Neural cell (in vitro differentiated cells): ENCODE measurements around the gene TEN1.

ENCODE experiments used
- EP300 ChIP-seq: fragments of 450-650 bp; conservative IDR thresholded peaks from 2 replicates; pipeline ENCODE4 v1.6.1; 2014; ENCODE audit warnings: antibody characterized with exemption, mild to moderate bottlenecking, moderate library complexity; ENCODE audit not compliant: poor library complexity, severe bottlenecking
- EZH2 ChIP-seq: fragments of 200-600, 300-800 bp; shearing (Covaris generic), sonication (generic); IDR thresholded peaks from 2 replicates; pipeline ENCODE4 v1.6.1; 2014; ENCODE audit warnings: antibody characterized with exemption, low read length, borderline replicate concordance, mild to moderate bottlenecking; ENCODE audit not compliant: insufficient read depth, poor library complexity, severe bottlenecking
- MXI1 ChIP-seq: fragments of 450-650 bp; conservative IDR thresholded peaks from 2 replicates; pipeline ENCODE4 v1.6.1; 2014; ENCODE audit warnings: antibody characterized with exemption, mild to moderate bottlenecking; ENCODE audit not compliant: poor library complexity, severe bottlenecking
- RAD21 ChIP-seq: fragments of 450-650 bp; conservative IDR thresholded peaks from 2 replicates; pipeline ENCODE4 v1.6.1; 2014; ENCODE audit warnings: antibody characterized with exemption, mild to moderate bottlenecking, moderate library complexity
- TAF1 ChIP-seq: IDR thresholded peaks from 2 replicates; pipeline ENCODE4 v1.6.1; 2012; ENCODE audit warnings: low read depth
- TF ChIP-seq, protein P1 (sequence below): fragments of 450-650 bp; IDR thresholded peaks from 2 replicates; pipeline ENCODE4 v1.5.1; 2014; ENCODE audit warnings: antibody characterized with exemption, mild to moderate bottlenecking, moderate library complexity; ENCODE audit not compliant: poor library complexity, severe bottlenecking
- TF ChIP-seq, protein P2 (sequence below): IDR thresholded peaks from 2 replicates; pipeline ENCODE4 v1.6.1; 2012; ENCODE audit warnings: borderline replicate concordance

DNA sequence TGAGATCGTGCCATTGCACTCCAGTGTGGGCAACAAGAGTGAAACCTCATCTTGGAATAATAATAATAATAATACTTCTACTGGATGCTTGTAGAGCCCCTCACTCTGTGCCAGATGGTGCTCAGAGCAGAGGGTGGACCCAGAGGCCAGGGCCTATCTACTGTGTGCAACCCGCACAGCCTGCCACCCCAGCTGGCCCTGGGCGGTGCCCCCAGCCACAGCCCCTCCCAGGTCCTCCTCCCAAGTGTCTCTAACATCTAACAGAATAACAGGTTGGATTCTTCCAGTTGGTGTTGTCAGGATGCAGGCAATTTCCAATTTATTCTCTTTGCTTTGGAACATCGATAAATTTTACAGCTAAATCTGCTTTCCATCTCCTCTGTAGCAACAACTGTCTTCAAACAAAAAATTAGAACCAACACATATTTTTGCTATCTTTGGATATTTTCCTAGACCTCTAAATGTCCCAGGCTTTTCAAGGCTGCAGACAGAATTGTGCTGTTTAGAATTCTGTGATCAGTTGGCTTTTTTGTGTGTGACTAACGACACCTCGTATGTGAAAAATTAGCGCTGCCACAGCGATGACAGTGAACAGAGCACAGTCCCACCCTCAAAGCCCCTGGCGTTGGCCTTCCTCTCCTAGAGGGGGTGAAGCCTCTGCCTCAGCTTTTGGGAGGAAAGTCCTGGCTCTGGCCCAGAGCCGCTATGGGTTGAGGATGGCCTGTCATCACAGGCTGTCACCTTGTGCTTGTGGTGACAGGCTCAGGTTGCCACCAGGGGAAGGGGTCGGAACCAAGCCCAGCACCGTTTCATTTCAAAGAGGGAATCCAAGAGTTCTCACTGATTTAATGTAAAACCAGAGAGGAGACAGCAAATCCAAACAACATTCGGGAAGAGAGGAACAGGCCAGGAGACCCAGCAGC is 55.6 kb downstream of the TEN1 start:
- TF ChIP-seq, protein P1, sequence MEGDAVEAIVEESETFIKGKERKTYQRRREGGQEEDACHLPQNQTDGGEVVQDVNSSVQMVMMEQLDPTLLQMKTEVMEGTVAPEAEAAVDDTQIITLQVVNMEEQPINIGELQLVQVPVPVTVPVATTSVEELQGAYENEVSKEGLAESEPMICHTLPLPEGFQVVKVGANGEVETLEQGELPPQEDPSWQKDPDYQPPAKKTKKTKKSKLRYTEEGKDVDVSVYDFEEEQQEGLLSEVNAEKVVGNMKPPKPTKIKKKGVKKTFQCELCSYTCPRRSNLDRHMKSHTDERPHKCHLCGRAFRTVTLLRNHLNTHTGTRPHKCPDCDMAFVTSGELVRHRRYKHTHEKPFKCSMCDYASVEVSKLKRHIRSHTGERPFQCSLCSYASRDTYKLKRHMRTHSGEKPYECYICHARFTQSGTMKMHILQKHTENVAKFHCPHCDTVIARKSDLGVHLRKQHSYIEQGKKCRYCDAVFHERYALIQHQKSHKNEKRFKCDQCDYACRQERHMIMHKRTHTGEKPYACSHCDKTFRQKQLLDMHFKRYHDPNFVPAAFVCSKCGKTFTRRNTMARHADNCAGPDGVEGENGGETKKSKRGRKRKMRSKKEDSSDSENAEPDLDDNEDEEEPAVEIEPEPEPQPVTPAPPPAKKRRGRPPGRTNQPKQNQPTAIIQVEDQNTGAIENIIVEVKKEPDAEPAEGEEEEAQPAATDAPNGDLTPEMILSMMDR = no peak
- TF ChIP-seq, protein P2, sequence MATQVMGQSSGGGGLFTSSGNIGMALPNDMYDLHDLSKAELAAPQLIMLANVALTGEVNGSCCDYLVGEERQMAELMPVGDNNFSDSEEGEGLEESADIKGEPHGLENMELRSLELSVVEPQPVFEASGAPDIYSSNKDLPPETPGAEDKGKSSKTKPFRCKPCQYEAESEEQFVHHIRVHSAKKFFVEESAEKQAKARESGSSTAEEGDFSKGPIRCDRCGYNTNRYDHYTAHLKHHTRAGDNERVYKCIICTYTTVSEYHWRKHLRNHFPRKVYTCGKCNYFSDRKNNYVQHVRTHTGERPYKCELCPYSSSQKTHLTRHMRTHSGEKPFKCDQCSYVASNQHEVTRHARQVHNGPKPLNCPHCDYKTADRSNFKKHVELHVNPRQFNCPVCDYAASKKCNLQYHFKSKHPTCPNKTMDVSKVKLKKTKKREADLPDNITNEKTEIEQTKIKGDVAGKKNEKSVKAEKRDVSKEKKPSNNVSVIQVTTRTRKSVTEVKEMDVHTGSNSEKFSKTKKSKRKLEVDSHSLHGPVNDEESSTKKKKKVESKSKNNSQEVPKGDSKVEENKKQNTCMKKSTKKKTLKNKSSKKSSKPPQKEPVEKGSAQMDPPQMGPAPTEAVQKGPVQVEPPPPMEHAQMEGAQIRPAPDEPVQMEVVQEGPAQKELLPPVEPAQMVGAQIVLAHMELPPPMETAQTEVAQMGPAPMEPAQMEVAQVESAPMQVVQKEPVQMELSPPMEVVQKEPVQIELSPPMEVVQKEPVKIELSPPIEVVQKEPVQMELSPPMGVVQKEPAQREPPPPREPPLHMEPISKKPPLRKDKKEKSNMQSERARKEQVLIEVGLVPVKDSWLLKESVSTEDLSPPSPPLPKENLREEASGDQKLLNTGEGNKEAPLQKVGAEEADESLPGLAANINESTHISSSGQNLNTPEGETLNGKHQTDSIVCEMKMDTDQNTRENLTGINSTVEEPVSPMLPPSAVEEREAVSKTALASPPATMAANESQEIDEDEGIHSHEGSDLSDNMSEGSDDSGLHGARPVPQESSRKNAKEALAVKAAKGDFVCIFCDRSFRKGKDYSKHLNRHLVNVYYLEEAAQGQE = no peak
- TF ChIP-seq TAF1 (no peak), RAD21 (no peak), EZH2 (no peak), MXI1 (no peak), EP300 (no peak)
